Measurements from ENCODE around the gene HIGD2A.

DNA sequence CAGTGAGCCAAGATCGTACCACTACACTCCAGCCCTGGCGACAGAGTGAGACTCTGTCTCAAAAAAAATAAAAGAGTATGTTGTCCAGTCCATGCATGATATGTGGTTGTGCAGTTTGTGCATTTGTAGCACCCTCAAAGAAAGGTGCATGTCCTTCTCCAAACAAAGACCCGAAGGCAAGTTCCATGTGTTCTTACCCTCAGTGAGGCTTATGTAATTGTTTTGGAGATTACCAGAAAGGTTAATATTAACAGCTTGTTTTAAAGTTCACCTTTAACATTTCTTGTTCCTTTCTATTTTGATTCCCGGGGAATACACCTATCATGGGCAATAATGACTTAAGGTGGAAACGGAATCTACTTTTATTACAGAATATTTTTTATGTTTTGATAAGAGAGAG lies 49.2 kb upstream of the HIGD2A start:
- TF ChIP-seq EZH2 (IDR thresholded peaks at IDR 0.05) (no peak), POLR2AphosphoS5 (IDR thresholded peaks at IDR 0.05; ENCODE audit: borderline replicate concordance, low read depth, low read length) (no peak)
